Measurements from ENCODE around the gene APOBEC4. TPM values are rescaled to one million over a fixed set of nuclear protein-coding genes. Genes with fewer than 3 reads are reported as not detected.

The APOBEC4 gene
- total RNA-seq, 1 donor from 2014 or later = not detected

DNA sequence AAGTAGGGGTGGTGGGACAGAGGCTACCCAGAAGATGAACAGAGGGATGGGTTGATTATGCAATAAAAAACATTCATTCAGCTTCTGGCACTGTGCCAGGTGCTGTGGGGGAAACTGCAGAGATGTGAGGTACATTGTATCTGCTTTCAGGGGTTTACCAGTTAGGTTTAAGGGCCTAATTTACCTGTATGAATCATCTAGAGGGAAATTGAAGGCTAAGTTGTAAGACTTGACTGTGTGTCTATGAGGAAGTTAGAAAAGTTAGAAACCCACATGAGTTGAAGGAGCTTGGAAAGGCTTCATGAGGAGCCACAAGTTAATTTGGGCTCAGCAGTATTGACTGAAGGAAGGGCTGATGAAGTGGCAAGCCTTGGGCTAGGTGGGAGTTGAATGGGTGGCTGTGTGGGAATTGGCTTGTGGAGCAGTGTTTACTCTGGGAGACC is 36.7 kb upstream of the APOBEC4 start:
- no peaks in the 10 kb centered on the region for H3K36me3 Mint-ChIP-seq (ENCODE audit: low read depth, unreplicated experiment)
- peaks cover 3% of the 10 kb centered on the region for H3K4me1 Mint-ChIP-seq (ENCODE audit: unreplicated experiment)
- no peaks in the 10 kb centered on the region for H3K27me3 Mint-ChIP-seq (ENCODE audit: unreplicated experiment)
- TF ChIP-seq, protein P1, sequence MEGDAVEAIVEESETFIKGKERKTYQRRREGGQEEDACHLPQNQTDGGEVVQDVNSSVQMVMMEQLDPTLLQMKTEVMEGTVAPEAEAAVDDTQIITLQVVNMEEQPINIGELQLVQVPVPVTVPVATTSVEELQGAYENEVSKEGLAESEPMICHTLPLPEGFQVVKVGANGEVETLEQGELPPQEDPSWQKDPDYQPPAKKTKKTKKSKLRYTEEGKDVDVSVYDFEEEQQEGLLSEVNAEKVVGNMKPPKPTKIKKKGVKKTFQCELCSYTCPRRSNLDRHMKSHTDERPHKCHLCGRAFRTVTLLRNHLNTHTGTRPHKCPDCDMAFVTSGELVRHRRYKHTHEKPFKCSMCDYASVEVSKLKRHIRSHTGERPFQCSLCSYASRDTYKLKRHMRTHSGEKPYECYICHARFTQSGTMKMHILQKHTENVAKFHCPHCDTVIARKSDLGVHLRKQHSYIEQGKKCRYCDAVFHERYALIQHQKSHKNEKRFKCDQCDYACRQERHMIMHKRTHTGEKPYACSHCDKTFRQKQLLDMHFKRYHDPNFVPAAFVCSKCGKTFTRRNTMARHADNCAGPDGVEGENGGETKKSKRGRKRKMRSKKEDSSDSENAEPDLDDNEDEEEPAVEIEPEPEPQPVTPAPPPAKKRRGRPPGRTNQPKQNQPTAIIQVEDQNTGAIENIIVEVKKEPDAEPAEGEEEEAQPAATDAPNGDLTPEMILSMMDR (IDR thresholded peaks at IDR 0.05; ENCODE audit: unreplicated experiment) = no peak
- no peaks in the 10 kb centered on the region for H3K9me3 Mint-ChIP-seq (ENCODE audit: unreplicated experiment)
- no peak overlapping the region for H3K4me3 Mint-ChIP-seq (ENCODE audit: unreplicated experiment)
- DNase-seq (ENCODE audit: low spot score) = no peak
- no peak overlapping the region for H3K27ac Mint-ChIP-seq (ENCODE audit: unreplicated experiment)

DNA sequence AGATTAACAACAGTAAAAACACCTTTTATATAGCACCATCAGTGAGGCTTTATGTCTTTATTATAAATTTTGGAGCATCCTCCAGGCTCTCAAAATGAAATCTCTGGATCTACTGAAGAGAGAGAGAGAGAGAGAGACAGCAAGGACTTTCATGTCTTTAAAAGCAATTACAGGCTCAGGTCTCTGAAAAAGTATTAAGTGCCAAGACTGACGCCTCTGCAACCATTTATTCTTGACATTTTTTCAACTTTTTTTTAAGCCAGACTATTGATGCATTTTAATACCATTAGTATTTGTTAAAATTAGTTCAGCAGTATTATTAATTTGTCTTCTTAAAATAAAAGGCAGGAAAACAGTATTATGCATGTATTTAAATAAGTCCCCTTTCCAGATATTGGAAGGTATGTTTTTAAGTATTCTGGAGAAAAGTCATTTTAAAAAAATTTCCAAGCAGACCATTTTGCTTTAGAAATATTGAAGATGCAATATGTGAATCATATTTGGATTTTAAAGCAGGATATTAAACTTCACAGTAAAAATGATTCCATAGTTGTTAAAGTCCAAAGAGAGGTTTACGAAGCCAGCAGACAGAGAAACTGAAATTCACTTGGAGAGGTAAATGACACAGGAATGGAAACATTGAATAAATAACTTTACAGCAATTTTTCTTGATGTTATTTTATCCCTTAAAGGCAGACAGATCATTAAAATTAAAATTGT is 35.4 kb upstream of the APOBEC4 start:
- TF ChIP-seq, protein P1 (IDR thresholded peaks at IDR 0.05; ENCODE audit: unreplicated experiment) = no peak
- Mint-ChIP-seq H3K36me3 (ENCODE audit: low read depth, unreplicated experiment) (no peaks in the 10 kb centered on the region), H3K4me1 (ENCODE audit: unreplicated experiment) (peaks cover 4% of the 10 kb centered on the region), H3K27ac (ENCODE audit: unreplicated experiment) (no peak overlapping the region), H3K9me3 (ENCODE audit: unreplicated experiment) (no peaks in the 10 kb centered on the region), H3K27me3 (ENCODE audit: unreplicated experiment) (peaks cover 1% of the 10 kb centered on the region), H3K4me3 (ENCODE audit: unreplicated experiment) (no peak overlapping the region)
- no peak for DNase-seq (ENCODE audit: low spot score)

DNA sequence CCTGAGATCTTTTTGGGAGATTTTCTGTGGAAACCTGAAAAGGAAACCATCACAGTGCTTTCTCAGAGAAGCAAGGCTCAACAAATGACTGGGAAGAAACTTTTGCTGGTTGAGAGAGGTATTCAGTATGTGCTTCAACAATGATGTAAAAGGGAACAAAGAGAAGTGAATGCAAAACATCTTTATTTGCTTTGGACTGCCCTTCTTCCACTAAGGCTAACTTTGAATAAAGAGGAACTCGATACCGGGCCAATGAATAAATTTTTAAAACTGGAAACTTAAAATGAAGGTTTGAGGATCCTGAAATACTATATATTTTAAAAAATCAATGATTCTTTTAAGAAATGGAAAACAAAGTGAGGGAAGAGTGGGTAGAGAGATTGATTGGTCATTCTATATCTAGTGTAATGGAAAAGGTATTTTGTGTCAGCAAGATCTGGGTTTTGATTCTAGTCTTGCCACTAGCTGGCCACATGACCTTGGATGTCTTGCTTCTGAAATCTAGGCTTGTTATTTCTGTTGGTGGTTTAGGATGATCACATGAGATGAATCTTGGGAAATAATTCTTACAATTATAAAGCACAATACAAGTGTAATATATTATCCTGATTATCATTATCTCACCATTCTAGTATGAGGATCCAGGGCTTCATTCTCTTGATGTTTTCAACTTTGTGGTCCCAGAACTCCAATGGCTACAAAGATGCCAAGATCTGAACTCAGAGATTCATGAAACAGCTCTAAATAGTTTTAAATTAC is 34.6 kb upstream of the APOBEC4 start:
- no peaks in the 10 kb centered on the region for H3K36me3 Mint-ChIP-seq (ENCODE audit: low read depth, unreplicated experiment)
- H3K9me3 Mint-ChIP-seq (ENCODE audit: unreplicated experiment) = no peaks in the 10 kb centered on the region
- H3K27ac Mint-ChIP-seq (ENCODE audit: unreplicated experiment) = no peak overlapping the region
- no peak overlapping the region for H3K4me3 Mint-ChIP-seq (ENCODE audit: unreplicated experiment)
- DNase-seq (ENCODE audit: low spot score) = no peak
- H3K27me3 Mint-ChIP-seq (ENCODE audit: unreplicated experiment) = peaks cover 1% of the 10 kb centered on the region
- TF ChIP-seq, protein P1 (IDR thresholded peaks at IDR 0.05; ENCODE audit: unreplicated experiment) = no peak
- peaks cover 2% of the 10 kb centered on the region for H3K4me1 Mint-ChIP-seq (ENCODE audit: unreplicated experiment)

DNA sequence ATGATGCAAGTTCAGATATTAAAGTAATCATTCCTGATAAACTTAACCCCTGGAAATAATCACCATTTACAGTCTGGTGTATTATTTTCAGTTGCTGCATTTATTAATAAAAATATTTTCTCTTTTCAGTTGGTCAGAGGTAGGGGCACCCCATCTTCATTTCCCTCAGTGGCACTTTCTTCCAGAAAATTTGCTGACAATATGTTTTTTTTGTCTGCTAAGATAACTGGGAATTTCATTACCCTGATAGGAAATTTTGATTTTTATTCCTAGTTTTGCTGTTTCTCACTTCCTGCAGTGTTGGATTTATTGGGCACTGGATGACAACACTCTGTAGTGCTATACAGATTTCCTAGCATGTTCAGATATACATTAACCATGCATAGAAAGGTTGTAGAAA is 33.1 kb upstream of the APOBEC4 start:
- no peak for DNase-seq (ENCODE audit: low spot score)
- TF ChIP-seq, protein P1 (IDR thresholded peaks at IDR 0.05; ENCODE audit: unreplicated experiment) = no peak
- peaks cover 2% of the 10 kb centered on the region for H3K4me1 Mint-ChIP-seq (ENCODE audit: unreplicated experiment)
- H3K4me3 Mint-ChIP-seq (ENCODE audit: unreplicated experiment) = no peak overlapping the region
- H3K27ac Mint-ChIP-seq (ENCODE audit: unreplicated experiment) = no peak overlapping the region
- H3K36me3 Mint-ChIP-seq (ENCODE audit: low read depth, unreplicated experiment) = no peaks in the 10 kb centered on the region
- peaks cover 1% of the 10 kb centered on the region for H3K27me3 Mint-ChIP-seq (ENCODE audit: unreplicated experiment)
- no peaks in the 10 kb centered on the region for H3K9me3 Mint-ChIP-seq (ENCODE audit: unreplicated experiment)

All from endothelial cell (in vitro differentiated cells).